Measurements from ENCODE around the gene CRYAB.
A peak's percentile ranks its signal among the peaks of the same experiment; 100 is the strongest.

- no peak for TF ChIP-seq CTCF (IDR thresholded peaks at IDR 0.05)
- TF ChIP-seq POLR2A (IDR thresholded peaks at IDR 0.05) = no peak
- peak in 2 of 4 donors; percentile 23 to 31 for TF ChIP-seq POLR2AphosphoS5 (IDR thresholded peaks at IDR 0.05)
Observed at GRCh38 chr11:111909378-111909777, 2.2 kb downstream of the CRYAB start.
